ENCODE results near the gene SMIM14. TPM values are rescaled to one million over a fixed set of nuclear protein-coding genes. Genes with fewer than 3 reads are reported as not detected.
"Not testable (repeated sequence)": the region's sequence is repeated elsewhere in the genome, so short reads cannot be mapped to it uniquely, and the experiment has no call there.

Gene SMIM14
- total RNA-seq = 29.6 and 58.4 TPM in 2 replicates

DNA sequence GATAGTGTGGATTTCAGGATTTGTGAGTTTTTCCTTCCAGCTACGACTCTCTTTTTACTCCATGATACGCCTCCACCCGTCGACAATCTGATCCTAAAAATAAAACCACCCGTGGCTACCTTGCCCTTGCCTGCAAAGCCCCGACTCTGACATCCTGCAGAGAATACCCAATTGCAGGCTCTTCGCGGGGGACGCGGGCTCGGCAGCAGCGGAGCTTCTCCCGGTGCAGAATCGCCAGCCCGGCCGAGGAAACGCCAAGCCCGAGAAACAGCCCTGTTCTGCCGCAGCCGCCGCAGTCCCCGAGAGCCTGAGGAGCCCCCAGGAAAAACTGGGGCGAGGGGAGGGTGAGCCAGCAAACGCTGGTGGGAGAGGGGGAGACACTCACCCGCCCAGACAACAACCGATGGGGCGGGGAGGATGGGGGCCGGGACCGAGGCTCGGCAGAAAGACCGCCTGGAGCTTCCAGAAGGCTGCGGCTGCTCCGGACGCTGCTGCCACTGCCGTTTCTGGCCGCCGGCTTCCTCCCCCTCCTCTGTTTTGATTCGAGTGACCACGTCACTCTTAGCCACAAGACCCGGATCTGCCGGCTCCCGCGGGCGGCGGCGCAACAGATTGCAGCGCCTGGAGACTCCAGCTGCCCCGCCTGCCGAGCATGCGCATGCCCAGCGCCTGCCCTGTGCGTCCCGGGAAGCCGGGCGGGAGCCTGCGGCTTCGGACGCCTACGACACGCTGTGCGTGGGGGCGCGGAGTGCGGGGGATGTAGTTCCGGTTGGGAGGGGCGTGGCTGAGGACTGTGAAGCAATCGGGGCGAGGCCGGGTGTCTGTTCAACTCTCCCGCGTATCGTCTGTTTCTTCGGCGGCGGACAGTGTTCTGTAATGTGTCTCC, at the start of gene SMIM14:
Gene SMIM14 (minus strand): TSS at position 512 of the 886 bp plus-strand sequence. CDS start 33,720 bp downstream, outside the sequence.
- Histone ChIP-seq H3K27me3 (ENCODE audit: control insufficient read depth, insufficient read depth, low read length) (no peaks in the 10 kb centered on the region), H3K36me3 (ENCODE audit: control insufficient read depth, insufficient read depth, low read length) (no peaks in the 10 kb centered on the region), H3K4me3 (ENCODE audit: low read depth, low read length) (peak within 1 kb of the TSS; percentile 93)
- peak; percentile 92 for DNase-seq (ENCODE audit: low read depth)
- TF ChIP-seq, protein P1, sequence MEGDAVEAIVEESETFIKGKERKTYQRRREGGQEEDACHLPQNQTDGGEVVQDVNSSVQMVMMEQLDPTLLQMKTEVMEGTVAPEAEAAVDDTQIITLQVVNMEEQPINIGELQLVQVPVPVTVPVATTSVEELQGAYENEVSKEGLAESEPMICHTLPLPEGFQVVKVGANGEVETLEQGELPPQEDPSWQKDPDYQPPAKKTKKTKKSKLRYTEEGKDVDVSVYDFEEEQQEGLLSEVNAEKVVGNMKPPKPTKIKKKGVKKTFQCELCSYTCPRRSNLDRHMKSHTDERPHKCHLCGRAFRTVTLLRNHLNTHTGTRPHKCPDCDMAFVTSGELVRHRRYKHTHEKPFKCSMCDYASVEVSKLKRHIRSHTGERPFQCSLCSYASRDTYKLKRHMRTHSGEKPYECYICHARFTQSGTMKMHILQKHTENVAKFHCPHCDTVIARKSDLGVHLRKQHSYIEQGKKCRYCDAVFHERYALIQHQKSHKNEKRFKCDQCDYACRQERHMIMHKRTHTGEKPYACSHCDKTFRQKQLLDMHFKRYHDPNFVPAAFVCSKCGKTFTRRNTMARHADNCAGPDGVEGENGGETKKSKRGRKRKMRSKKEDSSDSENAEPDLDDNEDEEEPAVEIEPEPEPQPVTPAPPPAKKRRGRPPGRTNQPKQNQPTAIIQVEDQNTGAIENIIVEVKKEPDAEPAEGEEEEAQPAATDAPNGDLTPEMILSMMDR (IDR thresholded peaks at IDR 0.05; ENCODE audit: insufficient read depth, low read length, poor library complexity, severe bottlenecking) = no peak

DNA sequence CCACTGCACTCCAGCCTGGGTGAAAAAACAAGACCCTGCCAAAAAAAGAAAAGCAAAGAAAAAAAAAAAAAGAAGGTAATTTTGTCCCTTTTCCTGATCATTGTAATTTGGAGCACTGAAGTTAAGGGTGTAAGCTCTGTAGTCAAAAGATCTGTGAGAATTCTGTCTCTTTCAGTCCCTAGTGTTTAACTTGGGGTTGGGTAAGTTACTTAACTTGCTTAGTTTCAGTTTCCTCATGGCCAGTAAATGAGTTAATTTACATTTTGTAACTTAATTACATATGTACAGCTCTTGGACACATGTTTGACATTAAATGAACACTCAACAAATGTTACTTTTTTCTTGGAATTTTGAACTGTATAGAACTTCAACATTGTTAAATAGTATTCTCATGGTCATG, 48.3 kb upstream of the SMIM14 start:
- Histone ChIP-seq H3K36me3 (ENCODE audit: control insufficient read depth, insufficient read depth, low read length) (no peaks in the 10 kb centered on the region), H3K27me3 (ENCODE audit: control insufficient read depth, insufficient read depth, low read length) (no peaks in the 10 kb centered on the region), H3K4me3 (ENCODE audit: low read depth, low read length) (no peak overlapping the region)
- no peak for DNase-seq (ENCODE audit: low read depth)
- TF ChIP-seq, protein P1 (IDR thresholded peaks at IDR 0.05; ENCODE audit: insufficient read depth, low read length, poor library complexity, severe bottlenecking) = no peak

DNA sequence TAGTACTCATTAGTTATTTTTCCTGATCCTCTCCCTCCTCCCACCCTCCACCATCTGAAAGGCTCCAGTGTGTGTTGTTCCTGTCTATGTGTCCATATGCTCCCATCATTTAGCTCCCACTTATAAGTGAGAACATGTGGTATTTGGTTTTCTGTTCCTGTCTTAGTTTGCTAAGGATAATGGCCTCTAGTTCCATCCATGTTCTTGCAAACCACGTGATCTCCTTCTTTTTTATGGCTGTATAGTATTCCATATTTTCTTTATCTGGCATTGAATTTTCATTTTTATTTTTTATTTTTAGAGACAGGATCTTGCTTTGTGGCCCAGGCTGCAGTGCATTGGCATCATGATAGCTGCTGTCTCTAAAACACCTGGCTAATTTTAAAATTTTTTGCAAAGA, 47.3 kb upstream of the SMIM14 start:
- TF ChIP-seq, protein P1 (IDR thresholded peaks at IDR 0.05; ENCODE audit: insufficient read depth, low read length, poor library complexity, severe bottlenecking) = no peak
- H3K4me3 ChIP-seq (ENCODE audit: low read depth, low read length) = no peak overlapping the region
- H3K36me3 ChIP-seq (ENCODE audit: control insufficient read depth, insufficient read depth, low read length) = no peaks in the 10 kb centered on the region
- no peak for DNase-seq (ENCODE audit: low read depth)
- no peaks in the 10 kb centered on the region for H3K27me3 ChIP-seq (ENCODE audit: control insufficient read depth, insufficient read depth, low read length)

DNA sequence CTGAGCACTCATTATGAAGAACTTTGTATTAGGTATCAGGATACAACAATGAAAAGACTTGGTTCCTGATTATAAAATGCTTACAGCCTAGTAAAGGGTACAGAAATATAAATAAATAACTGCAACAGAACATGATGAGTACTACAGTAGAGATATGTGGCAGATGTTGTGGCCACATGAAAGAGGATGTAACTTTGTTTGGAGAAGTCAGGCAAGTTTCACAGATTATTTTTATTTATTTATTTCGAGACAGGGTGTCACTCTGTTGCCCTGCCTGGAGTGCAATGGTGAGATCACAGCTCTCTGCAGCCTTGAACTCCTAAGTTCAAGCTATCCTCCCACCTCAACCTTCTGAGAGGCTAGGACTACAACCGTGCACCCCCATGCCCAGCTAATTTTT, 43.5 kb upstream of the SMIM14 start:
- Histone ChIP-seq H3K27me3 (ENCODE audit: control insufficient read depth, insufficient read depth, low read length) (no peaks in the 10 kb centered on the region), H3K36me3 (ENCODE audit: control insufficient read depth, insufficient read depth, low read length) (no peaks in the 10 kb centered on the region), H3K4me3 (ENCODE audit: low read depth, low read length) (no peak overlapping the region)
- DNase-seq (ENCODE audit: low read depth) = no peak
- TF ChIP-seq, protein P1 (IDR thresholded peaks at IDR 0.05; ENCODE audit: insufficient read depth, low read length, poor library complexity, severe bottlenecking) = no peak

DNA sequence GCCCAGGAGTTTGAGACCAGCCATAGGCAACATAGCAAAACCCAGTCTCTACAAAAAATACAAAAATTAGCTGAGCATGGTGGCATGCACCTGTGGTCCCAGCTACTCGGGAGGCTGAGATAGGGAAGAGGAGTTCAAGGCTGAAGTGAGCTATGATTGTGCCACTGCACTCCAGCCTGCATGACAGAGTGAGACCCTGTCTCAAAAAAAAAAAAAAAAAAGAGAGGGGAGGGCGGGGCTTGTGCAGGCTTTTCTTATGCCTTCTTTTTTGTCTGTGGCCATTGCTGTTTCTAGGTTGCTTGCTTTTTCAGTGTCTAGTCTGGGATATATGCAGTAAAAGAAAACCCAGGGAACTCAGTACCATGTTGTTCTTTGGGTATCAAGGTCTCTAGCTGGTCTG, 42.3 kb upstream of the SMIM14 start:
- not testable (repeated sequence) for DNase-seq (ENCODE audit: low read depth); H3K36me3 ChIP-seq (ENCODE audit: control insufficient read depth, insufficient read depth, low read length)

DNA sequence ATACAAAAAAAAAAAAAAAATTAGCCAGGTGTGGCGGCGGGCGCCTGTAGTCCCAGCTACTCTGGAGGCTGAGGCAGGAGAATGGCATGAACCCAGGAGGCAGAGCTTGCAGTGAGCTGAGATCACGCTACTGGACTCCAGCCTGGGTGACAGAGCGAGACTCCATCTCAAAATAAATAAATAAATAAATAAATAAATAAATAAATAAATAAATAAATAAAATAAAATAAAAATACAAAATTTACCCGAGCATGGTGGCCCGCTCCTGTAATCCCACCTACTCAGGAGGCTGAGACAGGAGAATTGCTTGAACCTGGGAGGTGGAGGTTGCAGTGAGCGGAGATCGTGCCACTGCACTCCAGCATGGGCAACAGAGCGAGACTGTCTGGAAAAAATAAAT, 37.0 kb upstream of the SMIM14 start:
- H3K4me3 ChIP-seq (ENCODE audit: low read depth, low read length); H3K36me3 ChIP-seq (ENCODE audit: control insufficient read depth, insufficient read depth, low read length); H3K27me3 ChIP-seq (ENCODE audit: control insufficient read depth, insufficient read depth, low read length); DNase-seq (ENCODE audit: low read depth): not testable (repeated sequence)

More for the DNA sequence above, 42.3 kb upstream of the SMIM14 start:
- not testable (repeated sequence) for H3K27me3 ChIP-seq (ENCODE audit: control insufficient read depth, insufficient read depth, low read length); H3K4me3 ChIP-seq (ENCODE audit: low read depth, low read length)

DNA sequence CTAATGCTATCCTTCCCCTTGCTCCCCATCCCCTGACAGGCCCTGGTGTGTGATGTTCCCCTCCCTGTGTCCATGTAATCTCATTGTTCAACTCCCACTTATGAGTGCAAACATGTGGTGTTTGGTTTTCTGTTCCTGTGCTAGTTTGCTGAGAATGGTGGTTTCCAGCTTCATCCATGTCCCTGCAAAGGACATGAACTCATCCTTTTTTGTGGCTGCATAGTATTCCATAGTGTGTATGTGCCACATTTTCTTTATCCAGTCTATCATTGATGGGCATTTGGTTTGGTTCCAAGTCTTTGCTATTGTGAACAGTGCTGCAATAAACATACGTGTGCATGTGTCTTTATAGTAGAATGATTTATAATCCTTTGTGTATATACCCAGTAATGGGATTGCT, 31.6 kb upstream of the SMIM14 start:
- H3K36me3 ChIP-seq (ENCODE audit: control insufficient read depth, insufficient read depth, low read length); H3K27me3 ChIP-seq (ENCODE audit: control insufficient read depth, insufficient read depth, low read length); H3K4me3 ChIP-seq (ENCODE audit: low read depth, low read length); DNase-seq (ENCODE audit: low read depth): not testable (repeated sequence)

Measured in kidney epithelial cell (primary cell).